NCI-H2227 (cell line): Measurements from ENCODE around the gene LAMA1.
"Not testable (repeated sequence)": the region's sequence is repeated elsewhere in the genome, so short reads cannot be mapped to it uniquely, and the experiment has no call there.

ENCODE experiments used
- DNase-seq: peaks from one replicate; lab custom pipeline; 2025; ENCODE audit not compliant: unreplicated experiment; lab: John Stamatoyannopoulos, UW

Gene LAMA1

GRCh38 chr18:7117390-7118355, at the start of gene LAMA1:
Gene LAMA1, minus strand, starts transcription at chr18:7117797. Its CDS starts 77 bp downstream, at chr18:7117720.
- peak; percentile 4 for DNase-seq

- no peak for DNase-seq
These were observed 48.3 kb upstream of the LAMA1 start for GRCh38 chr18:7165846-7166393.

GRCh38 chr18:7164323-7165004, 46.9 kb upstream of the LAMA1 start:
- no peak for DNase-seq

DNA sequence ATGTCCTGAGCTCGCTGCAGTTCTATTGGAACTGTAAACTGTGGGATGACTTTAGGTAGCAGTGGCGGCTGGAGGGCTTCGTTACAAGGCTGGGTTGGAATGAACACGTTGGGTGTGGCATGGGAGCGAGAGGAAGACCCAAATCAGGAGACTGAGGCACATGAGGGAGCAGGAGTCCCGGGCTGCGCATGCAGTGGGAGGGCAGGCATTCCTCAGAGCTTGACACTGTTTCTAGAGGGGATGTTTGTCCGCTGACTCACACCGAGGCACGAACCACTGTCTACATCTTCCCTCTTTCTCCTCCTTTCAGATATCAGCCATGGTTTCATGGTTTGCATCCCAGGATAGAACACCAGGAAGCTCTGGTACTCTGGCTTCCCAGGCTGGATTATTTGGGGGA, 40.6 kb upstream of the LAMA1 start:
- no peak for DNase-seq

DNA sequence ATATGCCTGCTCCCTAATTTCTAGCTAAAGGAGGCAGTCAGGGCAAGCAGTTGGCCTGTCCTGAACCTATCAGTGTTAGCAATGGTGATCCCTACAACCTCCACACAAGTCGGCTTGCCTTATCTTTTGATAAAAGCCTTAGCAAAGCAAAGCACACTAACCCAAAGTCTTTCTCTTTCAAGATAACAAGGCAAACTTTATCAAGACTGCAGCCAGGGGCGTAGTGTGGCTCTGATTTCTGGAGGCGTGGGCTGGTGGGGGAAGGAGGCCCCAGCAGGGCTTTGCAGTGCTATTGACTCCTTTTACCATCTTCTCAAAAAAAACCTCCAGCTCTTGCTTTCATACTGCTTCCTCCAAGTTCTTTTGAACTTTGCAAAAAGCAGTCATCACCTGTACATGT, 40.2 kb upstream of the LAMA1 start:
- no peak for DNase-seq

GRCh38 chr18:7155887-7156286, 38.3 kb upstream of the LAMA1 start:
- no peak for DNase-seq

- no peak for DNase-seq
These were observed 37.5 kb upstream of the LAMA1 start for GRCh38 chr18:7155092-7155491.

- no peak for DNase-seq
These were observed 34.8 kb upstream of the LAMA1 start for GRCh38 chr18:7152440-7152839.

DNA sequence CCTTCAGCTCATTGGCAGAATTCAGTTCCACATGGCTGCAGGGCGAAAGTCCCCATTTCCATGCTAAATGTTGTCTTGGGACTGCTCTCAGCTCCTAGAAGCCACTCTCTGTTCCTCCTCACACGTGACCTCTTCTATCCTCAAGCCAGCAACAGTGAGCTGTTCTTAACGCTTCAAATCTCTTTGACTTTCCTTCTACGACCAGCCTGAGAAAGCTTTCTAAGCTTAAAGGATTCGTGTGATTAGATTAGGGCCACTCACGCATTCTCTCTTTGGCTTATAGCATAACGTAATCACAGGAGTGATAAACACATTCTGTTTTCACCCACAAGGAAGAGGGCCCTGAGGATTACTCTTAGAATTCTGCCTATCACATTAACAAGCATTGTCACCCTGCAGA, 29.8 kb upstream of the LAMA1 start:
- DNase-seq: no peak

GRCh38 chr18:7146067-7146466, 28.5 kb upstream of the LAMA1 start:
- no peak for DNase-seq

DNA sequence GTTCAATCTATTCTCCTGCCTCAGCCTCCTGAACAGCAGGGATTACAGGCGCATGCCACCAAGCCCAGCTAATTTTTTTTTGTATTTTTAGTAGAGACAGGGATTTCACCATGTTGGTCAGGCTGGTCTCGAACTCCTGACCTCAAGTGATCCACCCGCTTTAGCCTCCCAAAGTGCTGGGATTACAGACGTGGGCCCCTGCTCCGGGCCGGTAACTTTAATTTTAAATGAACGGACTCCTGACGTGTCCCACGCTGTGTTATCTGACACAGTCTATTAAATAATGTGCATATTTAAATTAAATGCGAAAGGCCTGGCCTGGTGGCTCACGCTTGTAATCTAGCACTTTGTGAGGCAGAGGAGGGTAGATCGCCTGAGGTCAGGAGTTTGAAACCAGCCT, 27.3 kb upstream of the LAMA1 start:
- not testable (repeated sequence) for DNase-seq

- DNase-seq: no peak
These were observed 23.7 kb upstream of the LAMA1 start for GRCh38 chr18:7141287-7141686.

DNA sequence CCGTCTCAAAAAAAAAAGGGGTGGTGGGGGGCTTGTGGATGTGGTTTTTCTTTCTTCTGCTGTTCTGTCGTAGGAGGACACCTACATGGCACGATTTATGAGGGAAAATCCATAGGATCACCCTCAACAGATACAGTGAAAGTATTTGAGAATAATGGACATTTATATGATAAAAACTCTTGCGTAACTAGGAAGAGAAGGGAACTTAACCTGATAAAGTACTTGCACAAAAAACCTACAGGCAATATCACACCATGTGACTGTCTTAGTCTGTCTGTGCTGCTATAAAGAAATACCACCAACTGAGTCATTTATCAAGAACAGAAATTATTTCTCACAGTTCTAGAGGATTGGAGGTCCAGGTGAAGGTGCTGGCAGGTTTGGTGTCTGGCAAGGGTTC, 21.8 kb upstream of the LAMA1 start:
- DNase-seq: no peak

DNA sequence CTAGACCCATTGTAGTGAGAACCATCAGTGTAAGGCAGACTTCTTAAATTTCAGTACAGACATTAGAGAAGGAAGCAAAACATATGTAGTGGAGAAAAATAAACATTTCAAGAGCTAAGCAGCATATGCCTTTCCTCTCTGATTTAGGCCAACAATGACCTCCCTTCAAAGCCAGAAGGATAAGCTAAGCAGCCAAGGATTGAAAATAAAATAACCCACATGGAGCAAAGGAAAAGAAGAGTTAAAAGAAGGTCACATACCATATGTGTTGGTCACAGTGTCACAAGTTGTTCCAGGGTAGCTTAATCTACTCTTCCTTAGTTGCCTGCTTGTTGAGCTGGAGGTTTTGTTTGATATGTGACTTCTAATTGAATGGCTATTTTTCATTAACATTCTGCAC, 15.6 kb upstream of the LAMA1 start:
- DNase-seq: no peak

- no peak for DNase-seq
These were observed 15.0 kb upstream of the LAMA1 start for GRCh38 chr18:7132356-7133150.

DNA sequence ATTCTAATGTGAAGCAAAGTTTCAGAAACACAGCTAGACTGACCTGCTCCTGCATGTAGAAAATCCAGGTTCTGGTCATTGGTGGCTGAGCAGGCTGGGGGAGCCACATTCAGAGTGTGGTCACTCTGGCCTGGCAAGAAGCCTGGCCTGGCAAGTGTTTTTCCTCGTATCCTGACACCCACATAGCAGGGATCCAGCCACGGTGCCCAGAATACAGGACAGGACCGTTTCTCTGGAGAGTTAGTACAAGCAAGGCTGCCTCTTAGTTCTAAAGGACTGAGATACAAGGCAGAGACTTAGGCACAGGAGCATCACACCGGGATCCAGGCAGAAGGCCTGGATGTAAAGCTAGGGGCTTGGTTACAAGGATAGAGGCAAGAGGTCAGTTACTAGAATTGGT, 4.8 kb upstream of the LAMA1 start:
- DNase-seq: no peak

GRCh38 chr18:7116792-7117389, 706 bp downstream of the LAMA1 start:
- no peak for DNase-seq

- no peak for DNase-seq
These were observed 1.4 kb downstream of the LAMA1 start for GRCh38 chr18:7116001-7116730.

DNA sequence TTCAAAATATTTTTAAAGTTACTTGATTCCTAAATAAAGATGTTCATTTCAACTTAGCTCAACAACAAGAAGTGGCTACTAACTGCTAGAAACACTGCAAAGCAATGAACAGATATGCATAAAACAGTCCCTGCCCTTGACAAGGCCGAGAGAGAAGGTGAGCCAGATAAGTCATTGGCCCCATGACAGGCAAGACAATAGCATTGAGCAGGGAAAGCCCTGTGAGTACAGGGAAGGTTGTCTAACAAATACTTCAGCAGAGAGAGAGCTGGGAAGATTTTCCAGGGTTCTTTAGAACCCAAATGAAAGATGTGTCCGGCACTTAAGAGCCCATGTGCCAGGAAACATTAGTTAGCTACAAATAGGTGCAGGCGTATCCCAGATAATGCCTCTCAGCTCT, 4.7 kb downstream of the LAMA1 start:
- DNase-seq: no peak

- no peak for DNase-seq
These were observed 6.5 kb downstream of the LAMA1 start for GRCh38 chr18:7111134-7111533.
